ENCODE results near the gene SLF2. TPM values are rescaled to one million over a fixed set of nuclear protein-coding genes. Genes with fewer than 3 reads are reported as not detected.
"Not testable (repeated sequence)": the region's sequence is repeated elsewhere in the genome, so short reads cannot be mapped to it uniquely, and the experiment has no call there.

The SLF2 gene
- total RNA-seq, 2 experiments from 2014 or later, result 39.1 to 41.3 TPM

GRCh38 chr10:100972115-100972903 is 59.5 kb downstream of the SLF2 start:
- Mint-ChIP-seq H3K4me3 (no peak overlapping the region), H3K9me3 (no peaks in the 10 kb centered on the region), H3K4me1 (peaks cover 14% of the 10 kb centered on the region), H3K27ac (no peak overlapping the region), H3K36me3 (ENCODE audit: low read depth) (peaks cover 2% of the 10 kb centered on the region), H3K27me3 (peaks cover 5% of the 10 kb centered on the region)
- ChIA-PET POLR2A (no interaction called here), CTCF (interaction anchor here (0.6 to 1.2 kb wide), 4 partner anchors 38 to 69 kb away, joined by 3 to 5 read pairs (median 3); no protein-coding TSS in a partner anchor)
- DNase-seq, result no peak

- Mint-ChIP-seq H3K4me1 (peaks cover 14% of the 10 kb centered on the region), H3K36me3 (ENCODE audit: low read depth) (no peaks in the 10 kb centered on the region), H3K4me3 (no peak overlapping the region), H3K27me3 (peaks cover 5% of the 10 kb centered on the region), H3K9me3 (no peaks in the 10 kb centered on the region), H3K27ac (no peak overlapping the region)
- ChIA-PET CTCF (interaction anchor here (0.6 to 1.2 kb wide), 4 partner anchors 42 to 1743 kb away, joined by 3 to 5 read pairs (median 4); no protein-coding TSS in a partner anchor), POLR2A (no interaction called here)
- DNase-seq, result no peak
These were observed 60.3 kb downstream of the SLF2 start for GRCh38 chr10:100972904-100973535.

GRCh38 chr10:100975397-100975796 is 62.6 kb downstream of the SLF2 start:
- H3K9me3 Mint-ChIP-seq; H3K4me3 Mint-ChIP-seq; H3K4me1 Mint-ChIP-seq; POLR2A ChIA-PET; H3K36me3 Mint-ChIP-seq (ENCODE audit: low read depth); DNase-seq; H3K27me3 Mint-ChIP-seq; H3K27ac Mint-ChIP-seq: not testable (repeated sequence)
- CTCF ChIA-PET, result interaction anchor here (0.5 to 1.4 kb wide), 2 partner anchors 20 to 39 kb away, joined by 3 to 5 read pairs; no protein-coding TSS in a partner anchor

GRCh38 chr10:100976906-100977305 is 64.1 kb downstream of the SLF2 start:
- ChIA-PET CTCF (no interaction called here), POLR2A (no interaction called here)
- peak; percentile 3 for DNase-seq
- Mint-ChIP-seq H3K4me1 (no peaks in the 10 kb centered on the region), H3K27ac (no peak overlapping the region), H3K9me3 (no peaks in the 10 kb centered on the region), H3K27me3 (no peaks in the 10 kb centered on the region), H3K4me3 (no peak overlapping the region), H3K36me3 (ENCODE audit: low read depth) (no peaks in the 10 kb centered on the region)

GRCh38 chr10:100977436-100977835 is 64.7 kb downstream of the SLF2 start:
- Mint-ChIP-seq H3K4me1 (no peaks in the 10 kb centered on the region), H3K9me3 (no peaks in the 10 kb centered on the region), H3K27me3 (no peaks in the 10 kb centered on the region), H3K27ac (no peak overlapping the region), H3K36me3 (ENCODE audit: low read depth) (no peaks in the 10 kb centered on the region), H3K4me3 (no peak overlapping the region)
- ChIA-PET CTCF (no interaction called here), POLR2A (no interaction called here)
- DNase-seq, result no peak

GRCh38 chr10:100978121-100978900 is 65.5 kb downstream of the SLF2 start:
- ChIA-PET POLR2A (no interaction called here), CTCF (no interaction called here)
- Mint-ChIP-seq H3K27me3 (no peaks in the 10 kb centered on the region), H3K27ac (no peak overlapping the region), H3K4me3 (no peak overlapping the region), H3K4me1 (no peaks in the 10 kb centered on the region), H3K36me3 (ENCODE audit: low read depth) (no peaks in the 10 kb centered on the region), H3K9me3 (no peaks in the 10 kb centered on the region)
- no peak for DNase-seq

- Mint-ChIP-seq H3K27me3 (no peaks in the 10 kb centered on the region), H3K36me3 (ENCODE audit: low read depth) (no peaks in the 10 kb centered on the region), H3K4me1 (no peaks in the 10 kb centered on the region), H3K4me3 (no peak overlapping the region), H3K27ac (no peak overlapping the region), H3K9me3 (no peaks in the 10 kb centered on the region)
- DNase-seq, result no peak
- ChIA-PET CTCF (no interaction called here), POLR2A (no interaction called here)
These were observed 66.1 kb downstream of the SLF2 start for GRCh38 chr10:100978901-100979195.

GRCh38 chr10:100979791-100980272 is 67.1 kb downstream of the SLF2 start:
- ChIA-PET POLR2A (no interaction called here), CTCF (interaction anchor here (0.9 to 1.5 kb wide), 2 partner anchors 11 to 17 kb away, joined by 3 read pairs; partner anchors contain the start of gene SEMA4G)
- Mint-ChIP-seq H3K4me3 (no peak overlapping the region), H3K9me3 (no peaks in the 10 kb centered on the region), H3K27ac (no peak overlapping the region), H3K27me3 (no peaks in the 10 kb centered on the region), H3K36me3 (ENCODE audit: low read depth) (no peaks in the 10 kb centered on the region), H3K4me1 (peaks cover 1% of the 10 kb centered on the region)
- DNase-seq, result no peak

- H3K4me1 Mint-ChIP-seq, result peaks cover 2% of the 10 kb centered on the region
- H3K27me3 Mint-ChIP-seq, result no peaks in the 10 kb centered on the region
- DNase-seq, result no peak
- ChIA-PET POLR2A (no interaction called here), CTCF (interaction anchor here (1.5 kb wide), 1 partner anchor 16 kb away, joined by 3 read pairs; no protein-coding TSS in a partner anchor)
- no peak overlapping the region for H3K27ac Mint-ChIP-seq
- H3K36me3 Mint-ChIP-seq (ENCODE audit: low read depth), result no peaks in the 10 kb centered on the region
- H3K4me3 Mint-ChIP-seq, result no peak overlapping the region
- no peaks in the 10 kb centered on the region for H3K9me3 Mint-ChIP-seq
These were observed 67.5 kb downstream of the SLF2 start for GRCh38 chr10:100980311-100980710.

- ChIA-PET POLR2A (no interaction called here), CTCF (interaction anchor here (0.9 to 1.5 kb wide), 3 partner anchors 16 to 38 kb away, joined by 3 to 5 read pairs (median 4); no protein-coding TSS in a partner anchor)
- no peak overlapping the region for H3K4me3 Mint-ChIP-seq
- no peaks in the 10 kb centered on the region for H3K9me3 Mint-ChIP-seq
- H3K4me1 Mint-ChIP-seq, result peaks cover 5% of the 10 kb centered on the region
- no peak for DNase-seq
- H3K36me3 Mint-ChIP-seq (ENCODE audit: low read depth), result no peaks in the 10 kb centered on the region
- no peaks in the 10 kb centered on the region for H3K27me3 Mint-ChIP-seq
- no peak overlapping the region for H3K27ac Mint-ChIP-seq
These were observed 67.9 kb downstream of the SLF2 start for GRCh38 chr10:100980711-100981110.

GRCh38 chr10:100981178-100981772 is 68.5 kb downstream of the SLF2 start:
- H3K4me3 Mint-ChIP-seq, result no peak overlapping the region
- ChIA-PET POLR2A (interaction anchor here (0.6 kb wide), 1 partner anchor 607 kb away, joined by 3 read pairs; no protein-coding TSS in a partner anchor), CTCF (interaction anchor here (0.9 to 1.5 kb wide), 3 partner anchors 15 to 38 kb away, joined by 3 to 5 read pairs (median 4); no protein-coding TSS in a partner anchor)

More at GRCh38 chr10:100981178-100981772, 68.5 kb downstream of the SLF2 start:
- peaks cover 11% of the 10 kb centered on the region for H3K4me1 Mint-ChIP-seq
- H3K27me3 Mint-ChIP-seq, result no peaks in the 10 kb centered on the region
- H3K36me3 Mint-ChIP-seq (ENCODE audit: low read depth), result no peaks in the 10 kb centered on the region
- no peaks in the 10 kb centered on the region for H3K9me3 Mint-ChIP-seq
- no peak for DNase-seq
- no peak overlapping the region for H3K27ac Mint-ChIP-seq

Data from activated CD4-positive, alpha-beta T cell treated with anti-CD3 and anti-CD28 coated beads, Interleukin-2, amount 10 ng/mL, durations not matched to agents 7 days and 5 days (primary cell).